Loucy (cell line): Measurements from ENCODE around the gene AFF3.

Source experiments
- H2AFZ ChIP-seq: fragments of 200-600 bp; sonication (generic); 2 replicates; pipeline ENCODE4 v1.6.0; 2016; ENCODE audit warnings: antibody characterized with exemption, mild to moderate bottlenecking, low read length, moderate library complexity
- H3F3A ChIP-seq: fragments of 200-600 bp; 2 replicates; pipeline ENCODE4 v1.6.0; 2016; ENCODE audit warnings: antibody characterized with exemption, low read depth, mild to moderate bottlenecking
- H3K27me3 ChIP-seq: fragments of 200-600 bp; sonication (generic); 2 replicates; pipeline ENCODE4 v1.6.1; 2014; ENCODE audit warnings: low read length, mild to moderate bottlenecking; ENCODE audit not compliant: insufficient read depth, poor library complexity, severe bottlenecking
- H3K36me3 ChIP-seq: fragments of 200-600 bp; sonication (generic); 2 replicates; pipeline ENCODE4 v1.6.1; 2016; ENCODE audit warnings: low read length; ENCODE audit not compliant: insufficient read depth
- H3K4me1 ChIP-seq: fragments of 200-600 bp; sonication (generic); 2 replicates; pipeline ENCODE4 v1.5.1; 2014; ENCODE audit warnings: low read length, mild to moderate bottlenecking; ENCODE audit not compliant: insufficient read depth, poor library complexity, severe bottlenecking
- H3K4me2 ChIP-seq: fragments of 200-600 bp; sonication (generic); 2 replicates; pipeline ENCODE4 v1.6.0; 2014; ENCODE audit warnings: antibody characterized with exemption, low read length, low read depth, mild to moderate bottlenecking; ENCODE audit not compliant: poor library complexity, severe bottlenecking
- H3K4me3 ChIP-seq: fragments of 200-600 bp; sonication (generic); 2 replicates; pipeline ENCODE4 v1.5.1; 2014; ENCODE audit warnings: low read length, mild to moderate bottlenecking, mixed read lengths; ENCODE audit not compliant: poor library complexity, severe bottlenecking
- H3K79me2 ChIP-seq: fragments of 200-600 bp; sonication (generic); 2 replicates; pipeline ENCODE4 v1.6.1; 2014; ENCODE audit warnings: low read length; ENCODE audit not compliant: insufficient read depth
- H3K9ac ChIP-seq: fragments of 200-600 bp; sonication (generic); 2 replicates; pipeline ENCODE4 v1.6.0; 2014; ENCODE audit warnings: mild to moderate bottlenecking, low read depth, low read length, moderate library complexity; ENCODE audit not compliant: poor library complexity, severe bottlenecking
- H3K9me2 ChIP-seq: fragments of 200-600 bp; sonication (generic); replicated peaks from 2 replicates; pipeline ENCODE4 v1.6.1; 2016; ENCODE audit warnings: low read depth, low read length, mixed read lengths
- H3K9me3 ChIP-seq: fragments of 200-600 bp; sonication (generic); 2 replicates; pipeline ENCODE4 v1.6.1; 2014; ENCODE audit warnings: mild to moderate bottlenecking, antibody characterized with exemption, low read length, low read depth; ENCODE audit not compliant: insufficient read depth
- H4K20me1 ChIP-seq: fragments of 200-600 bp; sonication (generic); 2 replicates; pipeline ENCODE4 v1.6.0; 2014; ENCODE audit warnings: antibody characterized with exemption, low read length, mild to moderate bottlenecking; ENCODE audit not compliant: insufficient read depth, poor library complexity, severe bottlenecking
- EZH2phosphoT487 ChIP-seq: fragments of 200-600 bp; IDR thresholded peaks from 2 replicates; pipeline ENCODE4 v1.6.1; 2018; ENCODE audit warnings: antibody characterized with exemption, mild to moderate bottlenecking, moderate library complexity, borderline replicate concordance
- TF ChIP-seq, protein P1 (sequence below): fragments of 200-600 bp; sonication (generic); conservative IDR thresholded peaks from 2 replicates; pipeline ENCODE4 v1.5.1; 2014; ENCODE audit warnings: mild to moderate bottlenecking, antibody characterized with exemption, low read length

Gene AFF3

GRCh38 chr2:99729104-99730025, 413.0 kb downstream of the AFF3 start:
- Histone ChIP-seq H3K9me3 (no peaks in the 10 kb centered on the region), H4K20me1 (no peaks in the 10 kb centered on the region), H3K79me2 (no peaks in the 10 kb centered on the region), H3K27me3 (no peaks in the 10 kb centered on the region), H2AFZ (no peak overlapping the region), H3K9me2 (no peaks in the 10 kb centered on the region), H3K9ac (no peak overlapping the region), H3F3A (no peaks in the 10 kb centered on the region), H3K4me2 (no peak overlapping the region), H3K36me3 (no peaks in the 10 kb centered on the region), H3K4me1 (no peaks in the 10 kb centered on the region), H3K4me3 (no peak overlapping the region)
- TF ChIP-seq EZH2phosphoT487: no peak
- TF ChIP-seq, protein P1, sequence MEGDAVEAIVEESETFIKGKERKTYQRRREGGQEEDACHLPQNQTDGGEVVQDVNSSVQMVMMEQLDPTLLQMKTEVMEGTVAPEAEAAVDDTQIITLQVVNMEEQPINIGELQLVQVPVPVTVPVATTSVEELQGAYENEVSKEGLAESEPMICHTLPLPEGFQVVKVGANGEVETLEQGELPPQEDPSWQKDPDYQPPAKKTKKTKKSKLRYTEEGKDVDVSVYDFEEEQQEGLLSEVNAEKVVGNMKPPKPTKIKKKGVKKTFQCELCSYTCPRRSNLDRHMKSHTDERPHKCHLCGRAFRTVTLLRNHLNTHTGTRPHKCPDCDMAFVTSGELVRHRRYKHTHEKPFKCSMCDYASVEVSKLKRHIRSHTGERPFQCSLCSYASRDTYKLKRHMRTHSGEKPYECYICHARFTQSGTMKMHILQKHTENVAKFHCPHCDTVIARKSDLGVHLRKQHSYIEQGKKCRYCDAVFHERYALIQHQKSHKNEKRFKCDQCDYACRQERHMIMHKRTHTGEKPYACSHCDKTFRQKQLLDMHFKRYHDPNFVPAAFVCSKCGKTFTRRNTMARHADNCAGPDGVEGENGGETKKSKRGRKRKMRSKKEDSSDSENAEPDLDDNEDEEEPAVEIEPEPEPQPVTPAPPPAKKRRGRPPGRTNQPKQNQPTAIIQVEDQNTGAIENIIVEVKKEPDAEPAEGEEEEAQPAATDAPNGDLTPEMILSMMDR: no peak

- Histone ChIP-seq H3K79me2 (no peaks in the 10 kb centered on the region), H3K27me3 (no peaks in the 10 kb centered on the region), H3K9ac (no peak overlapping the region), H4K20me1 (no peaks in the 10 kb centered on the region), H3F3A (no peaks in the 10 kb centered on the region), H3K4me1 (no peaks in the 10 kb centered on the region), H2AFZ (no peak overlapping the region), H3K36me3 (no peaks in the 10 kb centered on the region), H3K9me3 (no peaks in the 10 kb centered on the region), H3K4me2 (no peak overlapping the region), H3K4me3 (no peak overlapping the region), H3K9me2 (no peaks in the 10 kb centered on the region)
- TF ChIP-seq, protein P1: no peak
- TF ChIP-seq EZH2phosphoT487: no peak
These were observed 414.2 kb downstream of the AFF3 start for GRCh38 chr2:99728166-99728565.

DNA sequence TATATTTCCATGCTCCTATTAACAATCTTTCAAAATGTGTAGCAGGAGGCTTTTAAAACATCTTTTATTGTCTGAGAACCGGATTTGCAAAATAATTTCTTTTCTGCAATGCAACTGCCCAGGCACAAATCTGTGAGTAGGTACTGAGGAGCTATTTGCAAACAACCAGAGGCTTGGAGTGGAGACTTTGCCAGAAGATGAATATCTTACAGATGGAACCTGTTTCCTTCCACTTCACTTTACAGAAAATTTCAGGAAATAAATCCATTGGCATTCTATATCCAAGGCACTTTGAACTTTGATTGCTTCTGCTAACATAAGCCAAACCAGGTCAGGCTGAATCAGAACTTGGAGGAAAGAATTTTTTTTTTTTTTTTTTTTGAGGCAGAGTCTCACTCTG, 415.2 kb downstream of the AFF3 start:
- Histone ChIP-seq H3K27me3 (no peaks in the 10 kb centered on the region), H3K9me3 (0 out of 2 replicates have a peak, but pooled peaks cover 3% of the 10 kb centered on the region), H3F3A (no peaks in the 10 kb centered on the region), H3K36me3 (no peaks in the 10 kb centered on the region), H4K20me1 (no peaks in the 10 kb centered on the region), H3K4me1 (no peaks in the 10 kb centered on the region), H3K9me2 (no peaks in the 10 kb centered on the region), H3K9ac (no peak overlapping the region), H2AFZ (no peak overlapping the region), H3K4me3 (no peak overlapping the region), H3K79me2 (no peaks in the 10 kb centered on the region), H3K4me2 (no peak overlapping the region)
- no peak for TF ChIP-seq EZH2phosphoT487
- TF ChIP-seq, protein P1: no peak
